Measurements from ENCODE around the gene MT1F.

GRCh38 chr16:56632848-56633365 lies 24.9 kb upstream of the MT1F start:
- no peak for TF ChIP-seq CTCF (conservative IDR thresholded peaks at IDR 0.05; ENCODE audit: low read length)
- TF ChIP-seq EZH2phosphoT487 (IDR thresholded peaks at IDR 0.05; ENCODE audit: borderline replicate concordance, low read depth, low read length), result no peak
